Keratinocyte (primary cell): Measurements from ENCODE around the gene UMODL1.

Experiments
- EZH2 ChIP-seq: IDR thresholded peaks from one replicate; pipeline ENCODE4 v1.6.1; 2012; ENCODE audit warnings: inconsistent platforms, mild to moderate bottlenecking, low read length, moderate library complexity
- TF ChIP-seq, protein P1 (sequence below), 3 experiments: IDR thresholded peaks in 1 of 3; conservative IDR thresholded peaks in 1 of 3; optimal IDR thresholded peaks in 1 of 3; 2 replicates in 2 of 3; 3 replicates in 1 of 3; pipeline versions ENCODE3 to v1.5.1; 2011; ENCODE audit warnings: low read length in 3 of 3, mild to moderate bottlenecking in 3 of 3, moderate library complexity in 2 of 3, control low read depth in 1 of 3, inconsistent platforms in 1 of 3; ENCODE audit not compliant: insufficient read depth in 2 of 3; ENCODE audit errors: extremely low read depth in 1 of 3

DNA sequence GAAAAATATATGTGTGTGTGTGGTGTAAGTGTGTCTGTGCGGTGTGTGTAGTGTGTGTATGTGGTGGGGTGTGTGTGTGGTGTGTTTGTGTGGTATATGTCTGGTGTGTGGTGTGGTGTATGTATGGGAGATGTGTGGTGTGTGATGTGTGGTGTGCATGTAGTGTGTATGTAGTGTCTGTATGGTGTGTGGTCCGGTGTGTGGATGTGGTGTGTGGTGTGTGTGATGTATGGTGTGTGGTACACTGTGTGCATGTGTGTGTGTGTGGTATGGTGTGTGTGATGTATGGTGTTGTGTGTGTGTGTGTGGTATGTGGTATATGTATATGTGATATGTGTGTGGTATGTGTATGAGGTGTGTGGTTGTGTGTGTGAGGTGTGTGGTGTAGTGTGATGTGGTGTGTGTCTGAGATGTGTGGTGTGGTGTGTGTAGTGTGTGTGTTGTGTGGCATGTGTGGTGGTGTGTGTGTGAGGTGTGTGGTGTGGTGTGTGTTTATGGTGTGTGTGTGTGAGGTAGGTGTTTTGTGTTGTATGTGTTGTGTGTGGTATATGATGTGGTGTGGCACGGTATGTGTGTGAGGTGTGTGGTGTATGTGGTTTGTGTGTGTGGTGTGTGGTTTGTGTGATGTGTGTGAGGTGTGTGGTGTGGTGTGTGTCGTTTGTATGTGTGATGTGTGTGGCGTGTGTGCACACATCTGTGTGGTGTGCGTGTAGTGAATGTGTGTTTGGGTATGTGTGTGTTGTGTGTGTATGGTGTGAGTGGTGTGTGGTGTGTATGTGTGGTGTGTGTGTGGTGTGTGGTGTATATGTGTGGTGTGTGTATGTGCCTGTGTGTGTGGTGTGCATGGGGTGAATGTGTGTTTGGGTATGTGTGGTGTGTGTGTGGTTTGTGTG lies 112.5 kb downstream of the UMODL1 start:
- TF ChIP-seq, protein P1, sequence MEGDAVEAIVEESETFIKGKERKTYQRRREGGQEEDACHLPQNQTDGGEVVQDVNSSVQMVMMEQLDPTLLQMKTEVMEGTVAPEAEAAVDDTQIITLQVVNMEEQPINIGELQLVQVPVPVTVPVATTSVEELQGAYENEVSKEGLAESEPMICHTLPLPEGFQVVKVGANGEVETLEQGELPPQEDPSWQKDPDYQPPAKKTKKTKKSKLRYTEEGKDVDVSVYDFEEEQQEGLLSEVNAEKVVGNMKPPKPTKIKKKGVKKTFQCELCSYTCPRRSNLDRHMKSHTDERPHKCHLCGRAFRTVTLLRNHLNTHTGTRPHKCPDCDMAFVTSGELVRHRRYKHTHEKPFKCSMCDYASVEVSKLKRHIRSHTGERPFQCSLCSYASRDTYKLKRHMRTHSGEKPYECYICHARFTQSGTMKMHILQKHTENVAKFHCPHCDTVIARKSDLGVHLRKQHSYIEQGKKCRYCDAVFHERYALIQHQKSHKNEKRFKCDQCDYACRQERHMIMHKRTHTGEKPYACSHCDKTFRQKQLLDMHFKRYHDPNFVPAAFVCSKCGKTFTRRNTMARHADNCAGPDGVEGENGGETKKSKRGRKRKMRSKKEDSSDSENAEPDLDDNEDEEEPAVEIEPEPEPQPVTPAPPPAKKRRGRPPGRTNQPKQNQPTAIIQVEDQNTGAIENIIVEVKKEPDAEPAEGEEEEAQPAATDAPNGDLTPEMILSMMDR (optimal IDR thresholded peaks at IDR 0.05 in 1 of 3, IDR thresholded peaks at IDR 0.05 in 1 of 3, conservative IDR thresholded peaks at IDR 0.05 in 1 of 3; ENCODE audit: extremely low read depth in 1 of 3, insufficient read depth in 2 of 3, low read length in 3 of 3): no peak
- no peak for TF ChIP-seq EZH2
